SU-DHL-6 (cell line): ENCODE data around the gene YPEL1.

Experiments used
- H2AFZ ChIP-seq: fragments of 200-600 bp; sonication (generic); 2 replicates; pipeline ENCODE4 v1.6.1; 2014; ENCODE audit warnings: low read depth, mild to moderate bottlenecking, moderate library complexity, mixed read lengths, antibody characterized with exemption, low read length; ENCODE audit not compliant: severe bottlenecking
- H3F3A ChIP-seq: fragments of 200-600 bp; shearing (Covaris generic); 2 replicates; pipeline ENCODE4 v1.6.0; 2016; ENCODE audit warnings: antibody characterized with exemption, mild to moderate bottlenecking; ENCODE audit not compliant: insufficient read depth
- H3K27ac ChIP-seq: fragments of 200-600 bp; sonication (generic); 2 replicates; pipeline ENCODE4 v1.5.1; 2016; ENCODE audit warnings: low read depth, mild to moderate bottlenecking, low read length, moderate library complexity, mixed read lengths
- H3K27me3 ChIP-seq: fragments of 200-600 bp; sonication (generic), shearing (Covaris generic); 2 replicates; pipeline ENCODE4 v1.6.0; 2014; ENCODE audit warnings: mild to moderate bottlenecking, low read length
- H3K36me3 ChIP-seq: fragments of 200-600 bp; sonication (generic); 2 replicates; pipeline ENCODE4 v1.6.1; 2014; ENCODE audit warnings: mild to moderate bottlenecking, low read length, mixed read lengths
- H3K4me2 ChIP-seq: fragments of 300-600, 200-600 bp; shearing (Covaris generic), sonication (generic); 2 replicates; pipeline ENCODE4 v1.6.0; 2014; ENCODE audit warnings: low read length, low read depth, mild to moderate bottlenecking; ENCODE audit not compliant: poor library complexity, severe bottlenecking
- H3K4me3 ChIP-seq: fragments of 200-600 bp; sonication (generic); 2 replicates; pipeline ENCODE4 v1.5.1; 2014; ENCODE audit warnings: antibody characterized with exemption, low read length, mild to moderate bottlenecking, mixed read lengths; ENCODE audit not compliant: insufficient read depth, poor library complexity, severe bottlenecking
- H3K79me2 ChIP-seq: fragments of 200-600 bp; sonication (generic); 2 replicates; pipeline ENCODE4 v1.6.1; 2014; ENCODE audit warnings: mild to moderate bottlenecking, low read length, moderate library complexity; ENCODE audit not compliant: insufficient read depth
- H3K9ac ChIP-seq: fragments of 200-600 bp; sonication (generic); 2 replicates; pipeline ENCODE4 v1.7.0; 2014; ENCODE audit warnings: mild to moderate bottlenecking, low read length
- H3K9me2 ChIP-seq: fragments of 200-600 bp; sonication (generic); replicated peaks from 2 replicates; pipeline ENCODE4 v1.6.1; 2014; ENCODE audit warnings: low read length; ENCODE audit not compliant: insufficient read depth
- H3K9me3 ChIP-seq: fragments of 200-600 bp; sonication (generic); 2 replicates; pipeline ENCODE4 v1.6.1; 2014; ENCODE audit warnings: low read length, mixed read lengths; ENCODE audit not compliant: insufficient read depth
- H4K20me1 ChIP-seq: fragments of 200-600 bp; sonication (generic); 2 replicates; pipeline ENCODE4 v1.6.1; 2014; ENCODE audit warnings: low read depth, mild to moderate bottlenecking, antibody characterized with exemption, low read length, moderate library complexity, mixed read lengths
- EZH2phosphoT487 ChIP-seq: fragments of 200-600 bp; sonication (generic), shearing (Covaris generic); conservative IDR thresholded peaks from 2 replicates; pipeline ENCODE4 v1.6.1; 2018; ENCODE audit warnings: mild to moderate bottlenecking, antibody characterized with exemption, low read length, moderate library complexity, mixed read lengths
- TF ChIP-seq, protein P1 (sequence below): fragments of 200-600 bp; sonication (generic); IDR thresholded peaks from one replicate; pipeline ENCODE4 v1.5.1; 2017; ENCODE audit warnings: antibody characterized with exemption, mild to moderate bottlenecking, low read length, moderate library complexity; ENCODE audit not compliant: insufficient read depth, poor library complexity, severe bottlenecking

Gene YPEL1

DNA sequence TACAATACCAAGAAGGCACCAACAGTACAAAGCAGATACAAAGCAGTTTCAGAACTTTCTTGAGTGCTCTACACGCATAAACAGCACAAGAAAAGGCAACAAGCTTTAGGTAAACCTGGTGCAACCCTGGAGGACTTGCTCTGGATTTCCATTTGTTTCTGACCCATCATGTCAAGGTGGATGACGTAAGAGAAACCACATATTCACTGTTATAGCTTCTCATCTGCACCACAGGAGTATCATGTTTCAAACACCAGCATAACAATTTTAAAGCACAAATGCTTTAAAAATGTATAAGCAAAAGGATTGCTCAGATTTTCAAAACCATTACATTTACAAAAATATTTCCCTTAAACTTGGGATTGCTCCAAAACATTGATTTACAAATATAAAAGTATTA, 25.0 kb upstream of the YPEL1 start:
- no peaks in the 10 kb centered on the region for H3F3A ChIP-seq
- H3K27me3 ChIP-seq, result no peaks in the 10 kb centered on the region
- H3K27ac ChIP-seq, result no peak overlapping the region
- H3K9me2 ChIP-seq, result no peaks in the 10 kb centered on the region
- H3K36me3 ChIP-seq, result no peaks in the 10 kb centered on the region
- no peak overlapping the region for H3K4me2 ChIP-seq
- no peaks in the 10 kb centered on the region for H4K20me1 ChIP-seq
- H2AFZ ChIP-seq, result no peak overlapping the region
- no peaks in the 10 kb centered on the region for H3K9me3 ChIP-seq
- no peak overlapping the region for H3K4me3 ChIP-seq
- no peak overlapping the region for H3K9ac ChIP-seq
- TF ChIP-seq EZH2phosphoT487, result no peak
- TF ChIP-seq, protein P1, sequence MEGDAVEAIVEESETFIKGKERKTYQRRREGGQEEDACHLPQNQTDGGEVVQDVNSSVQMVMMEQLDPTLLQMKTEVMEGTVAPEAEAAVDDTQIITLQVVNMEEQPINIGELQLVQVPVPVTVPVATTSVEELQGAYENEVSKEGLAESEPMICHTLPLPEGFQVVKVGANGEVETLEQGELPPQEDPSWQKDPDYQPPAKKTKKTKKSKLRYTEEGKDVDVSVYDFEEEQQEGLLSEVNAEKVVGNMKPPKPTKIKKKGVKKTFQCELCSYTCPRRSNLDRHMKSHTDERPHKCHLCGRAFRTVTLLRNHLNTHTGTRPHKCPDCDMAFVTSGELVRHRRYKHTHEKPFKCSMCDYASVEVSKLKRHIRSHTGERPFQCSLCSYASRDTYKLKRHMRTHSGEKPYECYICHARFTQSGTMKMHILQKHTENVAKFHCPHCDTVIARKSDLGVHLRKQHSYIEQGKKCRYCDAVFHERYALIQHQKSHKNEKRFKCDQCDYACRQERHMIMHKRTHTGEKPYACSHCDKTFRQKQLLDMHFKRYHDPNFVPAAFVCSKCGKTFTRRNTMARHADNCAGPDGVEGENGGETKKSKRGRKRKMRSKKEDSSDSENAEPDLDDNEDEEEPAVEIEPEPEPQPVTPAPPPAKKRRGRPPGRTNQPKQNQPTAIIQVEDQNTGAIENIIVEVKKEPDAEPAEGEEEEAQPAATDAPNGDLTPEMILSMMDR, result no peak
- no peaks in the 10 kb centered on the region for H3K79me2 ChIP-seq

DNA sequence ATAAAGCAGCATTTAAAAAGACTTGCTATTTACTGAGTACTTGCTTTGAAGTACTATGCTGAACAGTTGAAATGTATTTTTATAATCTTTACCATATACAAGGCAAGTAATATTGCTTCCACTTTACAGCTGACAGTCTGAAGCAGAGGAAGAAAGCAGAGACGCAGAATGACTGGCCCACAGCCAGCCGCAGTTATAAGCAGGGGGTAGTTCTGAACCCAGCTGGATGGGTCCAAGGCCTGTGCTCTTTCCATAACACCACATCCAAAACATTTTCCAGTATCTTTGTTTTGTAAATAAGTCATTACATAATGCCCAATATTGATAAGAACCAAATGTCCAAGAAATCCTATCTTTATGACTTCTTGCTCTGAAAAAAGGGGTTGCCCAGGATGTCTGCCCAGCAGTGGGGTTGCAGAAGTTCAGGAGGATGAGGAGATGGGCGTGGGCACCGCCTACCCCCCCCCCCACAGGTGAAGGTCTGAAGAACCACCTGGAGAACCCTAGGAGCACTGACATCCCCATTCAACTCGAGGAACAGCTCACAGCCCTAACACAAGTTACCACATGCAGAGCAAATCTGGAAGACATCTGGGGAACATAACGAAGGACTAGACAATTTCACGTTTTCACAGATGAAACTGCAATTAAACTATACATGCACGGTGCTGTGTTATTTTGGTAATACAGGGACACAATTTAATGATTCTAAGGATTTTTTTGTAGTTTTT, 24.2 kb upstream of the YPEL1 start:
- H2AFZ ChIP-seq, result no peak overlapping the region
- no peaks in the 10 kb centered on the region for H3K9me3 ChIP-seq
- H4K20me1 ChIP-seq, result no peaks in the 10 kb centered on the region
- no peak overlapping the region for H3K9ac ChIP-seq
- H3F3A ChIP-seq, result no peaks in the 10 kb centered on the region
- no peaks in the 10 kb centered on the region for H3K9me2 ChIP-seq
- H3K4me2 ChIP-seq, result no peak overlapping the region
- no peaks in the 10 kb centered on the region for H3K79me2 ChIP-seq
- no peak overlapping the region for H3K4me3 ChIP-seq
- no peaks in the 10 kb centered on the region for H3K27me3 ChIP-seq
- TF ChIP-seq, protein P1, result no peak
- no peak for TF ChIP-seq EZH2phosphoT487
- no peak overlapping the region for H3K27ac ChIP-seq
- H3K36me3 ChIP-seq, result no peaks in the 10 kb centered on the region

DNA sequence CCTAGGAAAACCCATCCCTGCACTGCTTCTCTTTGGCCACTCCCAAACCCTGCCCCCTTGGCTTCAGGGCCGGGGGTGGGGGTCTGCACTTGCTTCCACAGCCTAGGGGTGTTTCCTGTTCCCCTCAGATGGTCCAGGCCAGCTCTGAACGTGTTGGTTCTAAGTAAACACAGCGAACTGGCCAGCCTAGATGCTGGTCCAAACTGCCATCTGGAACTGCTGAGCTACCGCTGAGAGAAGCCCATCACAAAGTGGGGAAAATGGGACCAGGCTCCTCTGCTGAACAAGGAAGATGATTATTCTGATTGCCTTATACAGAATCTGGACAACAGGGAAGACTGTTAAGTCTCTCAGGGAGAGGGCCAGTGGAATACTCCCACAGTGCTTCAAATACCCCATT, 23.5 kb upstream of the YPEL1 start:
- Histone ChIP-seq H3K4me2 (no peak overlapping the region), H2AFZ (no peak overlapping the region), H3K4me3 (no peak overlapping the region), H3K9me2 (no peaks in the 10 kb centered on the region), H3K27ac (no peak overlapping the region), H3F3A (no peaks in the 10 kb centered on the region), H3K79me2 (no peaks in the 10 kb centered on the region), H3K9ac (no peak overlapping the region), H4K20me1 (no peaks in the 10 kb centered on the region), H3K9me3 (no peaks in the 10 kb centered on the region), H3K36me3 (no peaks in the 10 kb centered on the region), H3K27me3 (no peaks in the 10 kb centered on the region)
- no peak for TF ChIP-seq EZH2phosphoT487
- TF ChIP-seq, protein P1, result no peak
